Gastroesophageal sphincter (tissue), 4 donors: ENCODE measurements around the gene CMSS1. TPM values are rescaled to one million over a fixed set of nuclear protein-coding genes. Genes with fewer than 3 reads are reported as not detected.
"Not testable (repeated sequence)": the region's sequence is repeated elsewhere in the genome, so short reads cannot be mapped to it uniquely, and the experiment has no call there.

ENCODE experiments used
- ATAC-seq: fragments of 150-250 bp; one replicate; pipeline ENCODE4 v1.9.1; 2016; ENCODE audit warnings: mild to moderate bottlenecking, moderate library complexity
- H3K27ac ChIP-seq, 4 donors: fragments of 200-600 bp; sonication (generic) in 3 of 4; 1 replicate in 3 of 4; 2 replicates in 1 of 4; pipeline ENCODE4 v1.5.1; 2016 to 2019
- H3K27me3 ChIP-seq: fragments of 200-600 bp; sonication (generic); one replicate; pipeline ENCODE4 v1.5.1; 2019
- H3K36me3 ChIP-seq, 2 donors: fragments of 200-600 bp; sonication (generic); one replicate each; pipeline ENCODE4 v1.5.1; 2019; ENCODE audit warnings: control low read depth in 1 of 2
- H3K4me1 ChIP-seq, 3 donors: fragments of 200-600 bp; sonication (generic); 1 replicate in 2 of 3; 2 replicates in 1 of 3; pipeline ENCODE4 v1.5.1; 2016 to 2019; ENCODE audit warnings: control low read depth in 2 of 3
- H3K4me3 ChIP-seq, 2 donors: fragments of 200-600 bp; sonication (generic); one replicate each; pipeline ENCODE4 v1.5.1; 2019; ENCODE audit warnings: mild to moderate bottlenecking in 1 of 2, moderate library complexity in 1 of 2
- H3K9me3 ChIP-seq, 3 donors: fragments of 200-600 bp; sonication (generic); one replicate each; pipeline ENCODE4 v1.5.1; 2017 to 2019; ENCODE audit warnings: control low read depth in 2 of 3
- EP300 ChIP-seq: sonication (generic); formaldehyde crosslinking; IDR thresholded peaks from one replicate; pipeline ENCODE4 v1.6.1; 2017; ENCODE audit warnings: antibody characterized with exemption, mild to moderate bottlenecking
- POLR2A ChIP-seq, 2 donors: fragments of 450-650 bp; IDR thresholded peaks; one replicate each; pipeline ENCODE4 v1.6.1; 2017; ENCODE audit warnings: antibody characterized with exemption in 2 of 2, mild to moderate bottlenecking in 2 of 2, moderate library complexity in 1 of 2
- POLR2AphosphoS5 ChIP-seq: sonication (generic); formaldehyde crosslinking; IDR thresholded peaks from one replicate; pipeline ENCODE4 v1.6.1; 2017; ENCODE audit warnings: antibody characterized with exemption
- WGBS, 2 donors: methylation state at CpG; one replicate each; pipeline ENCODE4 v1.1.5; 2018; ENCODE audit warnings: low coverage in 1 of 2; 5-methylcytosine and 5-hydroxymethylcytosine counted together
- total RNA-seq, 4 donors: library from RNA; depleted of rRNA; stranded (reverse); fragments of >200 nt; gene quantifications; one replicate each; pipeline ENCODE4 v1.1.0, GENCODE V29; 2016
- TF ChIP-seq, protein P1 (sequence below), 4 experiments: fragments of 200-600 bp in 2 of 4; fragments of 450-650 bp in 2 of 4; sonication (generic) in 1 of 4; IDR thresholded peaks; one replicate each; pipeline ENCODE4 v1.5.1; 2017 to 2019; ENCODE audit warnings: antibody characterized with exemption in 4 of 4, mild to moderate bottlenecking in 2 of 4, moderate library complexity in 2 of 4

The CMSS1 gene
- total RNA-seq, 4 donors from 2014 or later = 15.2 to 20.8 (median 16.6) TPM

GRCh38 chr3:99834211-99834957 is 16.7 kb downstream of the CMSS1 start:
- no peak overlapping the region for H3K4me3 ChIP-seq
- TF ChIP-seq, protein P1, sequence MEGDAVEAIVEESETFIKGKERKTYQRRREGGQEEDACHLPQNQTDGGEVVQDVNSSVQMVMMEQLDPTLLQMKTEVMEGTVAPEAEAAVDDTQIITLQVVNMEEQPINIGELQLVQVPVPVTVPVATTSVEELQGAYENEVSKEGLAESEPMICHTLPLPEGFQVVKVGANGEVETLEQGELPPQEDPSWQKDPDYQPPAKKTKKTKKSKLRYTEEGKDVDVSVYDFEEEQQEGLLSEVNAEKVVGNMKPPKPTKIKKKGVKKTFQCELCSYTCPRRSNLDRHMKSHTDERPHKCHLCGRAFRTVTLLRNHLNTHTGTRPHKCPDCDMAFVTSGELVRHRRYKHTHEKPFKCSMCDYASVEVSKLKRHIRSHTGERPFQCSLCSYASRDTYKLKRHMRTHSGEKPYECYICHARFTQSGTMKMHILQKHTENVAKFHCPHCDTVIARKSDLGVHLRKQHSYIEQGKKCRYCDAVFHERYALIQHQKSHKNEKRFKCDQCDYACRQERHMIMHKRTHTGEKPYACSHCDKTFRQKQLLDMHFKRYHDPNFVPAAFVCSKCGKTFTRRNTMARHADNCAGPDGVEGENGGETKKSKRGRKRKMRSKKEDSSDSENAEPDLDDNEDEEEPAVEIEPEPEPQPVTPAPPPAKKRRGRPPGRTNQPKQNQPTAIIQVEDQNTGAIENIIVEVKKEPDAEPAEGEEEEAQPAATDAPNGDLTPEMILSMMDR (IDR thresholded peaks at IDR 0.05) = no peak
- TF ChIP-seq POLR2A (IDR thresholded peaks at IDR 0.05) (no peak), POLR2AphosphoS5 (no peak), EP300 (no peak)
- H3K9me3 ChIP-seq = no peaks in the 10 kb centered on the region
- H3K36me3 ChIP-seq = peaks cover 0 to 6% of the 10 kb centered on the region in 2 donors
- ATAC-seq = no peak
- peaks cover 0 to 30% (median 0%) of the 10 kb centered on the region in 3 donors for H3K4me1 ChIP-seq
- H3K27me3 ChIP-seq = no peaks in the 10 kb centered on the region
- no peak overlapping the region for H3K27ac ChIP-seq
- 85 to 92% methylated on average over 2 of the region's 2 CpGs for WGBS, 2 donors

GRCh38 chr3:99836681-99837080 is 19.0 kb downstream of the CMSS1 start:
- peaks cover 0 to 30% (median 0%) of the 10 kb centered on the region in 3 donors for H3K4me1 ChIP-seq
- WGBS, 2 donors = 66 to 80% methylated on average over 3 of the region's 3 CpGs
- ATAC-seq = no peak
- TF ChIP-seq, protein P1 (IDR thresholded peaks at IDR 0.05) = no peak
- no peak for TF ChIP-seq POLR2AphosphoS5
- TF ChIP-seq POLR2A (IDR thresholded peaks at IDR 0.05) = no peak
- no peak for TF ChIP-seq EP300
- no peak overlapping the region for H3K4me3 ChIP-seq
- no peaks in the 10 kb centered on the region for H3K27me3 ChIP-seq
- no peak overlapping the region for H3K27ac ChIP-seq
- peaks cover 0 to 6% of the 10 kb centered on the region in 2 donors for H3K36me3 ChIP-seq
- H3K9me3 ChIP-seq = no peaks in the 10 kb centered on the region

DNA sequence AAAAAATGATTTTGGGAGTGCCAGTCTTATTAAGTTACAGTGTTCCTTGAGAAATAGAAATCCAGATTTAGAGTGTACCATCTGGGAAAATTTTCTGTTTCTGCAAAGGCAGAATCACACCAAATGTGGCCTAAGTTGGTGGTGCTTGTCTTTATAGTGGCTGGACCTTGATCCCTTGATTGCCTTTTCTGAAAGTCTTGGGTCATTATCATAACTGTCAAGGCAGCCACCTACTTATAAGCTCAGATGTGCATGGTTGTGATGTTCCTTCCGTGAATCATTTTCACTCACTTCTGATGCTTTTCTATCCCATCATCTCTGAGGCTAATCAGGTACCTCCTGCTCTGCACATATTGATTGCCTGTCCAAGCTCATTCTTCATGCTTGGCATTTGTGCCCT is 20.1 kb downstream of the CMSS1 start:
- Histone ChIP-seq H3K27ac (no peak overlapping the region), H3K4me3 (no peak overlapping the region), H3K36me3 (peaks cover 0 to 6% of the 10 kb centered on the region in 2 donors), H3K27me3 (no peaks in the 10 kb centered on the region), H3K4me1 (peaks cover 0 to 24% (median 0%) of the 10 kb centered on the region in 3 donors), H3K9me3 (no peaks in the 10 kb centered on the region)
- WGBS, 2 donors = 73 to 83% methylated on average over 1 of the region's 1 CpG
- ATAC-seq = no peak
- TF ChIP-seq, protein P1 (IDR thresholded peaks at IDR 0.05) = no peak
- no peak for TF ChIP-seq POLR2A (IDR thresholded peaks at IDR 0.05)
- TF ChIP-seq POLR2AphosphoS5 = no peak
- TF ChIP-seq EP300 = no peak

- Histone ChIP-seq H3K27me3 (no peaks in the 10 kb centered on the region), H3K9me3 (no peaks in the 10 kb centered on the region), H3K4me3 (no peak overlapping the region), H3K27ac (no peak overlapping the region), H3K36me3 (peaks cover 0 to 6% of the 10 kb centered on the region in 2 donors), H3K4me1 (peaks cover 3 to 24% (median 6%) of the 10 kb centered on the region in 3 donors)
- no peak for ATAC-seq
- TF ChIP-seq EP300 = no peak
- no peak for TF ChIP-seq POLR2AphosphoS5
- TF ChIP-seq, protein P1 (IDR thresholded peaks at IDR 0.05) = no peak
- no peak for TF ChIP-seq POLR2A (IDR thresholded peaks at IDR 0.05)
Measured at GRCh38 chr3:99838755-99839154, 21.1 kb downstream of the CMSS1 start.

- no peak for TF ChIP-seq EP300
- TF ChIP-seq POLR2A (IDR thresholded peaks at IDR 0.05) = no peak
- TF ChIP-seq POLR2AphosphoS5 = no peak
- Histone ChIP-seq H3K4me3 (no peak overlapping the region), H3K4me1 (peaks cover 11 to 32% (median 12%) of the 10 kb centered on the region in 3 donors), H3K9me3 (no peaks in the 10 kb centered on the region), H3K27ac (no peak overlapping the region), H3K27me3 (no peaks in the 10 kb centered on the region), H3K36me3 (peaks cover 0 to 6% of the 10 kb centered on the region in 2 donors)
- WGBS, 2 donors = 100% methylated on average over 1 of the region's 1 CpG
- no peak for ATAC-seq
Measured at GRCh38 chr3:99839613-99840012, 22.0 kb downstream of the CMSS1 start.

DNA sequence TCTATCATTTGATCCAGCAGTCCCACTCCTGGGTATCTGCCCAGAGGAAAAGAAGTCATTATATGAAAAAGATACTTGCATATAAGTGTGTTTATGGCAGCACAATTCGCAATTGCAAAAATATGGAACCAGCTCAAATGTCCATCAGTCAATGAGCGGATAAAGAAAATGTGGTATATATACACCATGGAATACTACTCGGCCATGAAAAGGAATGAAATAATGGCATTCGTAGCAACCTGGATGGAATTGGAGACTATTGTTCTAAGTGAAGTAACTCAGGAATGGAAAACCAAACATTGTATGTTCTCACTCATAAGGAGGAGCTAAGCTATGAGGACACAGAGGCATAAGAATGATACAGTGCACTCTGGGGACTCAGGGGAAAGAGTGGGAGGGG is 24.3 kb downstream of the CMSS1 start:
- 91 to 96% methylated on average over 4 of the region's 4 CpGs for WGBS, 2 donors
- H3K27ac ChIP-seq = not testable (repeated sequence)

More for the DNA sequence above, 24.3 kb downstream of the CMSS1 start:
- not testable (repeated sequence) for H3K36me3 ChIP-seq, H3K4me3 ChIP-seq, H3K27me3 ChIP-seq, H3K9me3 ChIP-seq, ATAC-seq
- H3K4me1 ChIP-seq = peaks cover 17 to 51% (median 20%) of the 10 kb centered on the region in 3 donors
